H1 (cell line): ENCODE measurements around the gene TMEM245. TPM values are rescaled to one million over a fixed set of nuclear protein-coding genes. Genes with fewer than 3 reads are reported as not detected.

Source experiments
- CTCF ChIA-PET: fragments of 300-600 bp; sonication (Branson Sonifier 250); formaldehyde crosslinking; loops from one replicate; lab custom pipeline; 2021; ENCODE audit not compliant: partially characterized antibody; lab: Charles Lee
- POLR2A ChIA-PET: fragments of 300-600 bp; sonication (Branson Sonifier 250); formaldehyde crosslinking; loops from one replicate; lab custom pipeline; 2021; ENCODE audit warnings: inconsistent platforms; ENCODE audit not compliant: partially characterized antibody; lab: Charles Lee
- DNase-seq, 2 experiments: peaks; one replicate each; pipeline versions ENCODE4 v3.0.0 to v3.0.0-alpha.2; 2010 to 2022; ENCODE audit warnings: low spot score in 2 of 2, low read depth in 1 of 2, mixed read lengths in 1 of 2
- FAIRE-seq: peaks from 2 replicates; lab custom pipeline; 2011; peaks lifted over from hg19 to GRCh38; lab: Jason Lieb, UNC
- H2AFZ ChIP-seq: 2 replicates; pipeline ENCODE4 v1.8.1; 2012; ENCODE audit warnings: low read length, inconsistent platforms
- H2AK5ac ChIP-seq: 2 replicates; pipeline ENCODE4 v1.6.1; 2013; ENCODE audit warnings: low read depth, low read length
- H2BK120ac ChIP-seq: replicated peaks from 2 replicates; pipeline ENCODE3; 2013; ENCODE audit warnings: low read depth, low read length, inconsistent platforms
- H2BK12ac ChIP-seq: 2 replicates; pipeline ENCODE4 v1.6.1; 2013; ENCODE audit warnings: low read depth, low read length
- H2BK15ac ChIP-seq: 2 replicates; pipeline ENCODE4 v1.6.1; 2013; ENCODE audit warnings: low read length
- H2BK20ac ChIP-seq: 2 replicates; pipeline ENCODE4 v1.6.1; 2013; ENCODE audit warnings: low read length
- H2BK5ac ChIP-seq: 2 replicates; pipeline ENCODE4 v1.6.1; 2013; ENCODE audit warnings: low read depth, low read length
- H3K14ac ChIP-seq: 2 replicates; pipeline ENCODE4 v1.6.1; 2013; ENCODE audit warnings: inconsistent platforms; ENCODE audit not compliant: insufficient read length
- H3K18ac ChIP-seq: 2 replicates; pipeline ENCODE4 v1.6.1; 2013; ENCODE audit warnings: low read length; ENCODE audit errors: extremely low read depth
- H3K23ac ChIP-seq: 2 replicates; pipeline ENCODE4 v1.6.1; 2013; ENCODE audit warnings: inconsistent platforms; ENCODE audit not compliant: insufficient read length
- H3K23me2 ChIP-seq: 2 replicates; pipeline ENCODE4 v1.6.1; 2013; ENCODE audit warnings: low read depth, low read length
- H3K27ac ChIP-seq: 2 replicates; pipeline ENCODE4 v1.6.1; 2011; ENCODE audit warnings: low read depth, low read length, inconsistent platforms
- H3K27me3 ChIP-seq, 4 experiments: replicated peaks in 1 of 4; 1 replicate in 1 of 4; 2 replicates in 3 of 4; pipeline versions ENCODE4 v1.6.1 to v1.8.1; 2011 to 2013; ENCODE audit warnings: low read length in 3 of 4, mild to moderate bottlenecking in 3 of 4, inconsistent platforms in 2 of 4, mixed read lengths in 2 of 4, moderate library complexity in 1 of 4; ENCODE audit not compliant: control insufficient read depth in 3 of 4, insufficient read depth in 3 of 4; ENCODE audit errors: extremely low read depth in 1 of 4
- H3K36me3 ChIP-seq, 4 experiments: 2 replicates each; pipeline versions ENCODE4 v1.6.1 to v1.8.1; 2011 to 2013; ENCODE audit warnings: mild to moderate bottlenecking in 4 of 4, low read length in 3 of 4, moderate library complexity in 2 of 4, control low read depth in 1 of 4, inconsistent platforms in 1 of 4; ENCODE audit not compliant: insufficient read depth in 4 of 4, control insufficient read depth in 2 of 4
- H3K4ac ChIP-seq: replicated peaks from 2 replicates; pipeline ENCODE3; 2013; ENCODE audit warnings: low read length, low read depth, mixed read lengths, inconsistent platforms; ENCODE audit not compliant: insufficient read length
- H3K4me1 ChIP-seq, 4 experiments: replicated peaks in 1 of 4; 1 replicate in 1 of 4; 2 replicates in 3 of 4; pipeline versions ENCODE4 v1.6.1 to v1.8.1; 2011 to 2013; ENCODE audit warnings: low read length in 3 of 4, inconsistent platforms in 2 of 4, mixed read lengths in 1 of 4; ENCODE audit not compliant: insufficient read depth in 4 of 4, control insufficient read depth in 3 of 4
- H3K4me2 ChIP-seq, 2 experiments: 2 replicates each; pipeline versions ENCODE4 v1.6.1 to v1.8.1; 2011 to 2013; ENCODE audit warnings: low read depth in 2 of 2, low read length in 2 of 2, control low read depth in 1 of 2, inconsistent platforms in 1 of 2, mild to moderate bottlenecking in 1 of 2; ENCODE audit not compliant: insufficient read depth in 1 of 2
- H3K4me3 ChIP-seq, 4 experiments: fragments of 200-600, 300-600 bp in 1 of 4; sonication (generic), shearing (Covaris generic), sonication (Bioruptor Twin) in 1 of 4; 2 replicates each; pipeline versions ENCODE4 v1.5.1 to v1.8.1; 2011 to 2016; ENCODE audit warnings: low read length in 4 of 4, low read depth in 3 of 4, control low read depth in 2 of 4, inconsistent platforms in 2 of 4, mild to moderate bottlenecking in 2 of 4, mixed read lengths in 1 of 4, moderate library complexity in 1 of 4; ENCODE audit not compliant: insufficient read depth in 2 of 4; ENCODE audit errors: extremely low read depth in 1 of 4
- H3K56ac ChIP-seq: replicated peaks from 2 replicates; pipeline ENCODE3; 2013; ENCODE audit warnings: low read depth, mild to moderate bottlenecking, mixed read lengths, low read length, inconsistent platforms; ENCODE audit not compliant: insufficient read length
- H3K79me1 ChIP-seq: 2 replicates; pipeline ENCODE4 v1.6.1; 2013; ENCODE audit warnings: low read depth, low read length, control low read depth
- H3K79me2 ChIP-seq, 2 experiments: 2 replicates each; pipeline versions ENCODE4 v1.6.1 to v1.8.1; 2012 to 2013; ENCODE audit warnings: low read length in 2 of 2, mild to moderate bottlenecking in 2 of 2, inconsistent platforms in 1 of 2; ENCODE audit not compliant: insufficient read depth in 2 of 2, control insufficient read depth in 1 of 2
- H3K9ac ChIP-seq, 4 experiments: replicated peaks in 1 of 4; 1 replicate in 1 of 4; 2 replicates in 3 of 4; pipeline versions ENCODE4 v1.6.1 to v1.8.1; 2011 to 2013; ENCODE audit warnings: low read depth in 3 of 4, low read length in 3 of 4, control low read depth in 2 of 4, mild to moderate bottlenecking in 2 of 4, moderate library complexity in 2 of 4, inconsistent platforms in 1 of 4; ENCODE audit errors: extremely low read depth in 1 of 4
- H3K9me3 ChIP-seq, 2 experiments: 2 replicates each; pipeline versions ENCODE4 v1.6.1 to v1.8.1; 2012 to 2013; ENCODE audit warnings: mild to moderate bottlenecking in 2 of 2, moderate library complexity in 2 of 2, control low read depth in 1 of 2, inconsistent platforms in 1 of 2, low read depth in 1 of 2, low read length in 1 of 2, mixed read lengths in 1 of 2; ENCODE audit not compliant: insufficient read depth in 2 of 2
- H4K20me1 ChIP-seq, 2 experiments: replicated peaks in 1 of 2; 2 replicates each; pipeline versions ENCODE3 to v1.8.1; 2011 to 2013; ENCODE audit warnings: inconsistent platforms in 2 of 2, low read length in 2 of 2, mild to moderate bottlenecking in 1 of 2; ENCODE audit not compliant: insufficient read depth in 2 of 2, control insufficient read depth in 1 of 2
- H4K5ac ChIP-seq: 2 replicates; pipeline ENCODE4 v1.6.1; 2013; ENCODE audit warnings: low read length, low read depth, mixed read lengths, inconsistent platforms; ENCODE audit not compliant: insufficient read length
- H4K8ac ChIP-seq: 2 replicates; pipeline ENCODE4 v1.8.0; 2013; ENCODE audit warnings: mild to moderate bottlenecking, moderate library complexity, low read length, inconsistent platforms; ENCODE audit not compliant: insufficient read depth; ENCODE audit errors: extremely low read depth
- H4K91ac ChIP-seq: replicated peaks from 2 replicates; pipeline ENCODE3; 2013; ENCODE audit warnings: low read length, mixed read lengths, inconsistent platforms; ENCODE audit not compliant: insufficient read length
- ASH2L ChIP-seq: fragments of 200-600, 300-600 bp; sonication (generic); IDR thresholded peaks from one replicate; pipeline ENCODE4 v1.7.1; 2017; ENCODE audit warnings: low read length
- BACH1 ChIP-seq: IDR thresholded peaks from 2 replicates; pipeline ENCODE4 v1.6.1; 2012; ENCODE audit warnings: low read length, improper control_type of control experiment
- GTF2F1 ChIP-seq: IDR thresholded peaks from 2 replicates; pipeline ENCODE4 v1.6.1; 2012; ENCODE audit warnings: low read depth, low read length, improper control_type of control experiment, borderline replicate concordance
- HDAC6 ChIP-seq: IDR thresholded peaks from one replicate; pipeline ENCODE4 v1.7.1; 2012; ENCODE audit warnings: low read depth, mild to moderate bottlenecking, inconsistent platforms, low read length, moderate library complexity
- NANOG ChIP-seq: IDR thresholded peaks from 2 replicates; pipeline ENCODE4 v1.6.1; 2011; ENCODE audit warnings: low read length, low read depth, mild to moderate bottlenecking, inconsistent platforms; ENCODE audit not compliant: insufficient read depth, poor library complexity, severe bottlenecking
- PHF8 ChIP-seq: fragments of 200-600 bp; sonication (generic); conservative IDR thresholded peaks from 2 replicates; pipeline ENCODE4 v1.7.1; 2012; ENCODE audit warnings: low read depth, mild to moderate bottlenecking, inconsistent platforms, low read length, moderate library complexity
- POLR2AphosphoS5 ChIP-seq: IDR thresholded peaks from 2 replicates; pipeline ENCODE4 v1.6.1; 2011; ENCODE audit warnings: low read depth, low read length
- RBBP5 ChIP-seq: IDR thresholded peaks from 2 replicates; pipeline ENCODE4 v1.7.1; 2012; ENCODE audit warnings: low read depth, mild to moderate bottlenecking, inconsistent platforms, low read length, moderate library complexity, borderline replicate concordance
- SIN3A ChIP-seq, 2 experiments: IDR thresholded peaks in 1 of 2; conservative IDR thresholded peaks in 1 of 2; 2 replicates each; pipeline ENCODE4 v1.6.1; 2011 to 2012; ENCODE audit warnings: low read length in 2 of 2, improper control_type of control experiment in 1 of 2, low read depth in 1 of 2, mild to moderate bottlenecking in 1 of 2
- SUZ12 ChIP-seq: fragments of 200-600 bp; sonication (generic); IDR thresholded peaks from 2 replicates; pipeline ENCODE4 v1.6.1; 2012; ENCODE audit warnings: mild to moderate bottlenecking, inconsistent platforms, low read length, moderate library complexity, mixed read lengths
- TAF1 ChIP-seq: IDR thresholded peaks from 2 replicates; pipeline ENCODE4 v1.6.1; 2011; ENCODE audit warnings: mild to moderate bottlenecking, low read depth, low read length
- WGBS, 2 experiments: shearing (Covaris generic) in 1 of 2; methylation state at CpG; one replicate each; pipeline versions ENCODE4 v1.1.6 to v1.1.7; 2013 to 2015; ENCODE audit warnings: low lambda C conversion rate in 2 of 2, mixed read lengths in 2 of 2, inconsistent platforms in 1 of 2, low coverage in 1 of 2, missing lambda C conversion rate in 1 of 2; ENCODE audit not compliant: insufficient replicate concordance in 2 of 2, insufficient coverage in 1 of 2, insufficient read length in 1 of 2; ENCODE audit errors: extremely low coverage in 1 of 2, missing lambda C conversion rate in 1 of 2; 5-methylcytosine and 5-hydroxymethylcytosine counted together
- polyA plus RNA-seq, 7 experiments: library from polyadenylated mRNA; depleted of rRNA in 3 of 7; stranded (reverse) in 5 of 7; unstranded in 2 of 7; fragments of >200 nt in 5 of 7; fragments of 200-250 nt in 2 of 7; gene quantifications; 1 replicate in 5 of 7; 2 replicates in 1 of 7; 4 replicates in 1 of 7; pipeline versions ENCODE4 v1.2.1 to v1.2.3, GENCODE V29; 2011 to 2013; ENCODE audit warnings: missing spikeins in 2 of 7, mixed read lengths in 2 of 7
- total RNA-seq: library from RNA; stranded (reverse); fragmentation: NEBNext Ultra II Directional; extraction: Animal tissue kit (Norgen Biotek cat#: 25700); gene quantifications from 2 replicates; pipeline ENCODE4 v1.2.1, GENCODE V29; 2021
- TF ChIP-seq, protein P1 (sequence below): IDR thresholded peaks from 2 replicates; pipeline ENCODE4 v1.6.1; 2011; ENCODE audit warnings: low read depth, mild to moderate bottlenecking, low read length; ENCODE audit not compliant: insufficient read depth
- TF ChIP-seq, protein P2 (sequence below): IDR thresholded peaks from 2 replicates; pipeline ENCODE4 v1.6.1; 2012; ENCODE audit warnings: inconsistent platforms

Gene TMEM245
- total and polyA plus RNA-seq, 2 of the 8 experiments (the other 6 are each of a cell fraction or from before 2014, with no cell fraction given) = 44.3 to 45.8 TPM

DNA sequence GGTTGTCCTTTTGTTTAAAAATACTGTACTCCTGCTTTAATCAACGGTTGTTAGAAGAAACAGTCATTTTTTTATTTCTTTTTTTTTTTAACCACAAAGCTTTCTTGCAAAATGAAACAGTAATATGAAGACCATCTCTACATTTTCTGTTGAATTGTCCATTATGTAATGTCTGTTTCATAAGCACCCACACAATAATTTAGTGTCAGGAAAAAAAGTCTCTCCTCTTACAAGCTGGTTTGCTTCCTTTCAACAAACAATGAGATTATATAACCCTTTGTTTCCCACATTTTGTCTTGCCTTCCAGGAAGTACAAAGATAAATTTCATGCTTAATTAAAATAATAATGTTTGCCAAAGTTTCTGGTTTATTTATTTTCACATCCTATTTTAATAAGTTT, 123.1 kb downstream of the TMEM245 start:
- Histone ChIP-seq H2BK15ac (no peak overlapping the region), H2BK5ac (no peak overlapping the region), H3K4me3 (no peak overlapping the region), H3K14ac (no peak overlapping the region), H3K56ac (no peak overlapping the region), H4K5ac (no peak overlapping the region), H4K8ac (no peak overlapping the region), H2BK20ac (no peak overlapping the region), H3K23ac (no peak overlapping the region), H3K27ac (no peak overlapping the region), H3K79me1 (no peaks in the 10 kb centered on the region; the same call in 1 of the 2 replicates), H4K91ac (no peak overlapping the region), H3K4me2 (no peak overlapping the region), H2BK120ac (no peak overlapping the region), H3K18ac (no peak overlapping the region), H2AFZ (no peak overlapping the region), H3K79me2 (peaks cover 0 to 23% of the 10 kb centered on the region in 2 experiments; a peak in 2 of 4 replicates), H2BK12ac (no peak overlapping the region), H4K20me1 (peaks cover 2% of the 10 kb centered on the region in 2 experiments), H3K4me1 (no peaks in the 10 kb centered on the region), H3K36me3 (peaks cover 0 to 3% (median under 1%) of the 10 kb centered on the region in 4 experiments; a peak in 1 of 8 replicates), H3K27me3 (peaks cover 0 to 1% (median 0%) of the 10 kb centered on the region in 4 experiments; a peak in 1 of 7 replicates), H2AK5ac (no peak overlapping the region), H3K4ac (no peak overlapping the region), H3K23me2 (no peaks in the 10 kb centered on the region), H3K9ac (no peak overlapping the region), H3K9me3 (no peaks in the 10 kb centered on the region)
- FAIRE-seq = no peak
- 100% methylated on average over 1 of the region's 1 CpG; no CpG with 5 or more reads in 1 of the 2 experiments for WGBS, 2 experiments
- ChIA-PET POLR2A (no interaction called here), CTCF (no interaction called here)
- no peak for DNase-seq
- TF ChIP-seq BACH1 = no peak
- TF ChIP-seq TAF1 = no peak
- TF ChIP-seq, protein P1, sequence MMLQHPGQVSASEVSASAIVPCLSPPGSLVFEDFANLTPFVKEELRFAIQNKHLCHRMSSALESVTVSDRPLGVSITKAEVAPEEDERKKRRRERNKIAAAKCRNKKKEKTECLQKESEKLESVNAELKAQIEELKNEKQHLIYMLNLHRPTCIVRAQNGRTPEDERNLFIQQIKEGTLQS = no peak
- no peak for TF ChIP-seq ASH2L
- no peak for TF ChIP-seq HDAC6
- no peak for TF ChIP-seq RBBP5
- TF ChIP-seq POLR2AphosphoS5 = no peak
- TF ChIP-seq NANOG = no peak
- no peak for TF ChIP-seq SIN3A (conservative IDR thresholded peaks at IDR 0.05 in 1 of 2, IDR thresholded peaks at IDR 0.05 in 1 of 2; ENCODE audit: low read depth in 1 of 2, low read length in 2 of 2)
- no peak for TF ChIP-seq PHF8
- TF ChIP-seq, protein P2, sequence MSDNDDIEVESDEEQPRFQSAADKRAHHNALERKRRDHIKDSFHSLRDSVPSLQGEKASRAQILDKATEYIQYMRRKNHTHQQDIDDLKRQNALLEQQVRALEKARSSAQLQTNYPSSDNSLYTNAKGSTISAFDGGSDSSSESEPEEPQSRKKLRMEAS = no peak
- no peak for TF ChIP-seq SUZ12
- no peak for TF ChIP-seq GTF2F1
